ENCODE measurements around the gene FIG4.

- TF ChIP-seq CTCF (IDR thresholded peaks at IDR 0.05; ENCODE audit: poor library complexity, severe bottlenecking) (no peak), SMC3 (conservative IDR thresholded peaks at IDR 0.05; ENCODE audit: poor library complexity) (no peak), EZH2 (IDR thresholded peaks at IDR 0.05; ENCODE audit: borderline replicate concordance, insufficient read depth, low read length, poor library complexity, severe bottlenecking) (no peak), REST (IDR thresholded peaks at IDR 0.05; ENCODE audit: borderline replicate concordance) (no peak), RAD21 (conservative IDR thresholded peaks at IDR 0.05) (no peak), POLR2AphosphoS5 (IDR thresholded peaks at IDR 0.05) (no peak)
Measured at GRCh38 chr6:109853426-109853825, 162.3 kb downstream of the FIG4 start.
